Activated CD8-positive, alpha-beta memory T cell treated with anti-CD3 and anti-CD28 coated beads, Interleukin-2, amount 50 U/mL, for 24 hours (primary cell): ENCODE measurements around the gene PCGF2.

Source experiments
- DNase-seq: peaks from one replicate; pipeline ENCODE4 v3.0.0-alpha.2; 2020; ENCODE audit errors: extremely low read depth

PCGF2 gene

GRCh38 chr17:38751144-38751807 lies 3.1 kb upstream of the PCGF2 start:
- no peak for DNase-seq

GRCh38 chr17:38750312-38751121 lies 2.4 kb upstream of the PCGF2 start:
- DNase-seq = no peak

- no peak for DNase-seq
Measured at GRCh38 chr17:38750044-38750311, 1.8 kb upstream of the PCGF2 start.

GRCh38 chr17:38749223-38750043 lies 1.3 kb upstream of the PCGF2 start:
- DNase-seq = no peak

GRCh38 chr17:38748892-38749222 lies 721 bp upstream of the PCGF2 start:
- no peak for DNase-seq

- DNase-seq = no peak
Measured at GRCh38 chr17:38747463-38748148, 530 bp downstream of the PCGF2 start.

GRCh38 chr17:38746849-38747462 lies 1.2 kb downstream of the PCGF2 start:
- DNase-seq = no peak

GRCh38 chr17:38746004-38746848 lies 1.9 kb downstream of the PCGF2 start:
- no peak for DNase-seq

- no peak for DNase-seq
Measured at GRCh38 chr17:38745545-38745944, 2.6 kb downstream of the PCGF2 start.

- DNase-seq = no peak
Measured at GRCh38 chr17:38743556-38744171, 4.5 kb downstream of the PCGF2 start.

- DNase-seq = no peak
Measured at GRCh38 chr17:38742411-38743308, 5.5 kb downstream of the PCGF2 start.

- DNase-seq = no peak
Measured at GRCh38 chr17:38741921-38742410, 6.2 kb downstream of the PCGF2 start.

GRCh38 chr17:38741461-38741860 lies 6.7 kb downstream of the PCGF2 start:
- DNase-seq = no peak

- no peak for DNase-seq
Measured at GRCh38 chr17:38740806-38741205, 7.3 kb downstream of the PCGF2 start.

- DNase-seq = no peak
Measured at GRCh38 chr17:38740044-38740443, 8.1 kb downstream of the PCGF2 start.

- no peak for DNase-seq
Measured at GRCh38 chr17:38739305-38739704, 8.8 kb downstream of the PCGF2 start.

- no peak for DNase-seq
Measured at GRCh38 chr17:38738686-38739085, 9.4 kb downstream of the PCGF2 start.

- no peak for DNase-seq
Measured at GRCh38 chr17:38738007-38738662, 10.0 kb downstream of the PCGF2 start.
